Skeletal muscle cell (primary cell): Measurements from ENCODE around the gene NRL.

ENCODE experiments used
- DNase-seq: peaks from one replicate; pipeline ENCODE4 v3.0.0-alpha.2; 2010; ENCODE audit warnings: low read depth
- H3K4me3 ChIP-seq: 2 replicates; pipeline ENCODE4 v1.5.1; 2011; ENCODE audit warnings: low read depth, mild to moderate bottlenecking, control low read depth, low read length, moderate library complexity

The NRL gene

DNA sequence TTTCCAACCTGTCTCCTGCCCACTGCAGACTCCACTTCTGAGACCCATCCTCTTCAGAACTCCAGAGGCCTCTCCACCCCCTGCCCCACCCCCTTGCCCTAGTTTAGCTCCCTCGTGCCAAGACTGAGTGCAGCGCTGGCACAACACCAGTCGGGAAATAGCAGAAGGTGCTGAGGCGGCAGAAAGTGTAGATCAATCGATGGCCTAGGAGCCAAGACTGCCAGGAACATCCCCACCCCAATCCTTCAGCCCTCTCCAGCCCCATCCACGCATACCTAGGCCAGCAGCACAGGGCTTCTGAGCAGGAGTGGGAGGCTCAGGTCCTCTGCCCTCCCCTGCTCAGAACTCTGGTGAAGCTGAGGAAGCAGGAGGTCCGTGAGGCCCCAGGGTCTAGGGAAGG lies 42.3 kb downstream of the NRL start:
- no peak overlapping the region for H3K4me3 ChIP-seq
- no peak for DNase-seq

DNA sequence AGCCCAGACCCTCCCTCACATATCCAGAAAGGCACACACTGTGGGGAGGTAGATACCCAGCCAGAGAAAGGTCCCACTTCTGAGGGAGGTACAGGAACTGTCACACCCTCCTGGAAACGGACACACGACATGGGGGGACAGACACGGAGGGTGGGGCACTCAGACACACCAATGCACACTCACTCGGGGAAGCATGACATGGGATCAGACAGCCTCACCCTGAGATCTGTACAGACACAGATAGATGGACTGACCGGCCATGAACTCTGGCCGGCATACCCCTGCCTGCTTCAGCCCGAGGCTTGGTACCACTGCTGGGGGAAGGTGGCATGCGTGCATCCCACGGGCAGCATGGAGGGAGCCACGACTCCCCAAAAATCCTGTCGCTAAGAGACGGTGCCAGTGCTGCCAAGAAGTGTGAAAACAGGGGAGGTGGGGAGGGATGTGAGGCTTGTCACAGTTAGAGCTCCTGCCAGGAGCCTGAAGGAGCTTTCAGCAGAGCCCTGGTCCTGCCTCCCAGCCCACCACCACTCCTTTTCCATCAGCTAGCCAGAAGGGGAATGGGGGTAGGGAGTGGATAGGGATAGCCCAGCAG lies 42.8 kb downstream of the NRL start:
- DNase-seq = no peak
- H3K4me3 ChIP-seq = no peak overlapping the region

DNA sequence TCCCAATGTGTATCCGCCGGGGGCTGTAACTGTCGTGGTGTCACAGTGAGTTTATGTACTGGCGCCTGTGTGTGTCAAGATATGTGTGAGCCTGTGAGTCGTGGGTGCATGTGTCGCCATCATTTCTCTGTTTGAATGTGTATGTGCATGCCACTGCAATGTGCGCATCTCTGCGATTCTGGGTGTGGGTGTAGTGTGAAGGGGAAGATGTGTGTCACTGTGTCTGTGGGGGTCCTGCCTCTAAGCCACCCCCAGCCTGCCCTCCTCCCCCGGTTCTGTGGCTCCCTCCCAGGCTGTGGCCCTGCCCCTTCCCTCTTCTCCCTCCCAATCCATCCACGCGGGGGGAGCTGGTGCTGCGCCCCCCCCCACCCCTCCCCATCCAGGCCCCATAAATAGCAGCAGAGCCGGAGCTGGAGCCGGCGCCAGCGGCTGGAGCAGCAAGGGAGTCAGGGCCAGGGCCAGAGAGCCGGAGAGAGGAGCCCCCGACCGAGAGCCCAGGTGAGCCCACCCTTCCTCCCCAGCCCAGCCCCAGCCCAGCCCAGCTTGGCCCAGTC lies 43.5 kb downstream of the NRL start, which contains the start of gene CPNE6:
TSS of gene CPNE6 (plus strand) at position 419 of the 554 bp plus-strand sequence. CDS start 1,375 bp downstream, outside the sequence.
- no peak within 1 kb of the TSS for H3K4me3 ChIP-seq
- no peak for DNase-seq

DNA sequence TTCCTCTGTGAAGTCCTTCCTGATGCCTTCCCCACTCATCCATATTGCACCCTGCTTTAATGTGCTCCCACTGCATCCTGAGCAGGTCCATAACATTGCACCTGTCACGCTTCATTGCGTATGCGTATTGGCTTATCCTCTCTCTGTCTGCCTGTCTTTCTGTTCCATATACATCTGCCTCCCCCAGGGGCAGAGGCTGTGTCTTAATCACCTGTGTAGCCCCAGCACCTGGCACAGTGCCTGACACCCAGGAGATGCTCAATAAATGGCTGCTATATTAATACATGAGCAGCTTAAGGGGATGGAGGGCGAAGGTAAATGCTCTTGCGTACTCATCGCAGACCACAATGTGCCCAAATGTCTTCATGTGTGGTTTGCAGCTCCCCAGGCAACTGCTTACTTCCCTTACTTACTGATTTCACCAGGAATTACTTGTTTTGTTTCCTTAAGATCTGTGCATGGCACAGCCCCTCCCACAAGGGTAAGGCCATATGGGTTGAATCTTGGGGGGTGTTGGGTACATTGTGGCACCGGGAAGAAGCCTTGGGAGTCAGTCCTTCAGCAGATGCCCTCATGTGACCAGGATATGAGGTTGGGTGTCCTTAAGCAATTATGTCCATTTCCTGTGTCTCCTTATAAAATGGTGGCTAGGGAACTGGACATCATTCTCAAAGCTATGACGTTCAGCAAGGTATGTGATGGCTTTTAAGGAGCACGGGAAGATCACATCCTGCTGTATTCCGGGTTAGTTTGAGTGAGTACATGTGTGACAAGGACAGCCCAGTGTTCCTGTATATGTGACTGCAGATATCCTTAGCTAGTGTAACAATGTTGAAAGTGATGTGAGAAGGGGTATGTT lies 44.2 kb downstream of the NRL start:
- DNase-seq = no peak
- H3K4me3 ChIP-seq = no peak overlapping the region

DNA sequence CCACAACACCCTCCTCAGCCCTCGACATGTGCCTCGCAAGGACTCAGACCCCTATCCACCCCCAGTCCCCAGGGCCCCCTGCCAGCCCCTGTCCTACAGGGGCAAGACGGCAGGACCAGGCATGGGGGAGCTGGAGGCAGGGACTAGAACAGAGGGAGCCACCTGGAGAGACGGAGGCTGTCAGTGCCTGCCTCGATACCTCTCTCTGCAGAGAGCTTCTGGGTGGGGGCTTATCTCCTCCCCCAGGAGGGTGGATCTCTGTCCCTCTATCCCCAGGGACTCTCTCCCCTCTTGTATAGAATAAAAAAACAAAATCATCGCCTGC lies 45.4 kb downstream of the NRL start:
- no peak for DNase-seq
- H3K4me3 ChIP-seq = no peak overlapping the region

DNA sequence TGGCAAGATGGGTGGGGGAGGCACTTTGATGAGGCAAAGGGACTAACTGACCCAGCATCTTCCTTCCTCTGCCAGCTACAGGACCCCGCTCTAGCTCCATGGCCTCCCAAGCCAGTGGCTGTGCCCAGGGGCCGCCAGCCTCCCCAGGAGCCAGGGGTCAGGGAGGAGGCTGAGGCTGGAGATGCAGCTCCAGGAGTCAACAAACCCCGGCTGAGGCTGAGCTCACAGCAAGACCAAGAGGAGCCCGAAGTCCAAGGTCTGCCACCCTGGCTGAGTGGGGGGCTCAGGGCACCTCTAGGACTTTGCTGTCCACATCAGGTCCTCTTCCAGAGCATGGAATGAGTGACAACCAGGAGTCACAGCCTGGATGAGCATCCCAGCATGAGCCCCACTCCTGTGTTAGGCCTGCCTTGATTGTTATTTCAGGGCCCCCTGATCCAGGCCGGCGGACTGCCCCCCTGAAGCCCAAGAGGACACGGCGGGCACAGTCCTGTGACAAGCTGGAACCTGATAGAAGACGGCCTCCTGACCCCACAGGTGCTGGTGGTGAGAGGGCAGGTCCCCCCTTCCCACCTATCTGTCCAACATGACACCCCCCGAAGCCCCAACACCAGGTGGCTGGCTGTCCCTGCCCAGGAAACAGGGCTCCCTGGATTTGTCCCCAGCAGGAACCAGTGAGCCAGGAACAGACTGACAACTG lies 45.9 kb downstream of the NRL start:
- DNase-seq = no peak
- no peak overlapping the region for H3K4me3 ChIP-seq

DNA sequence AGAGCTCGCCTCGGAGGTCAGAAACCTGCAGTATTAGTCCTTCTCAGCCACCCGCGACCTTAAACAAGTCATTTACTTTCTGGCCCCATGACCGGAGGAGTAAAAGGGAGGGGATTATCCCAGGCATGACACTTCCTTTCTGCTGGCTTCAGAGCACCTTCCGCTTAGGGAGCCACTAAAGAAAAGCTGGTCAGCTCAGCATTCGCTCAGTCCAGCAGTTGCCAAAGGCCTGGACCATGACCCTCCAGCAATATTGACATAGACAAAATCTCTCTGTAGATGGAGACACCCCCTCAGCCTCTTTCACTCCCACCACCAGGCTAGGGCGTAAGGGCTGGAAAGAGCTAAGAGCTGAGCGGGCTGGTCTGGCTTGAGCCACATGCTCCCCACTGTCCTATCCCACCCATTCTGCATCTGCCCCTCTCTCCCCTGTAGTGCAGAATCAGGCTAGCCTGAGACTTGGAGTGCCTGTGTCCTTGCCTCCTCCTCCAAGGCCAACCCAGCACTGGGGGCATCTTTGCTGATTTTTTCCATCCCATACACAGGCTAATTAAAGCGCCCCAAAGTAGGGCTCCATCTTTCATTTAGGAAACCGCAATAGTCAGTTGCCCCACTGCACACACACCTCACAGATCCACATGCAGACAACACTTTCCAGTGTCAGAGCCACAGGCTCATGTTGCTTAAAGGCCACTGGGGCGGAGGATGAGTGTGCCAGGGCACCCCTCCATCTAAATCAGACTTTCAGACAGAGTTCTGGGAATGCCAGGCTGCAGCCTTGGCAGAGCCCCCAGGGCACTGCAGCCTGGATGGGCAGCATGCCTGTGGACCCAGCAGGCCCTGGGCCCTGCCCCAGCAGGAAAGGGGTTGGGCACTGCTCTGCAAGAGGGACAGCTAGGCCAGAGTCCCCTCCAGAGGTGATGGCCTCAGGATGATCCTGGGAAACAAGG lies 47.3 kb downstream of the NRL start:
- DNase-seq = no peak
- H3K4me3 ChIP-seq = no peak overlapping the region

DNA sequence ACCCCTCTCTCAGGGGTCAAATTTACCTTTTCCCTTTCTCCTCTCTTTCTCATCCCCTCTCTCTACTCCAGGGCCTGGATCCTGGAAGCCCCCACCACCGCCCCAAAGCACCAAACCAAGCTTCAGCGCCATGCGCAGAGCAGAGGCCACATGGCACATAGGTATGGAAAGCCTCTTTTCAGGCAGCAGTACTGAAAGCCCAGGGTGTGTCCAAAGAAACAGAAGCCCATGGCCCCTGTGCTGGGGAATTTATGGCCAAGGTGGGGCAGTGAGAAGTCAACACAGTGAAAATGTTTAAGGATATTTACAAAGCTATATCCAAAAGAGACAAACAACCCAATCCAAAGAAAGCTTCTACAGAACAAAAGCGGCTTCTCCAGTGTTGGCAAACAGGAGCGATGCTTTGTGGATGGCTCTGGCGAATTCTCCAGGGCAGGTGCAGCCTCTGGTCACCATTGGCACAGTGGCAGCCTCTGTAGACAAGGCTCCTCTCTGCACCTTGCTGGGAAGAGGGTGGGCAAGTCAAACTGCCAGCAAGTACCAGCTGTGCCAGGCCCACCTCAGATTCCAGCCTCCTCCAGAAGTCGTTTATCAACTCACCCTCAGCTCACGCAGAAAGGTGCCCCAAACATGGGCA lies 48.1 kb downstream of the NRL start:
- no peak overlapping the region for H3K4me3 ChIP-seq
- no peak for DNase-seq

DNA sequence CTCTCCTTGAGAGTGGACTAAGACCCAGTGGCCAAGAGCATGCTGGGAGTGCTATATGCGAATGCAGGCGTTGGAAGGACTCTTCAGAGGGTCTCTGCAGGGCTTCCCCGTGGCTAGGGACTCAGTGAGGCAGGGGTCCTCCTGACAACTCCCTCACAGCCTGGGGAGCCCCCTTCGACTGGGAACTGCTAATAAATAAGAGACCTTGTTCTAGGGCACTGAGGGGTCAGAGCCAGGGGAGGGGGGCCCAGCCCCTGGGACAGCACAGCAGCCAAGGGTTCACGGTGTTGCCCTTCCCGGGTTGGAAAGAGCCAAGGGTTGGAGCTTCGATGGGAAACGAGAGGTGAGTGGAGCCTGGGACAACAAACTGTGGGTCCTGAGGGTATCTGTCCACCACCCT lies 49.3 kb downstream of the NRL start:
- no peak overlapping the region for H3K4me3 ChIP-seq
- DNase-seq = no peak

DNA sequence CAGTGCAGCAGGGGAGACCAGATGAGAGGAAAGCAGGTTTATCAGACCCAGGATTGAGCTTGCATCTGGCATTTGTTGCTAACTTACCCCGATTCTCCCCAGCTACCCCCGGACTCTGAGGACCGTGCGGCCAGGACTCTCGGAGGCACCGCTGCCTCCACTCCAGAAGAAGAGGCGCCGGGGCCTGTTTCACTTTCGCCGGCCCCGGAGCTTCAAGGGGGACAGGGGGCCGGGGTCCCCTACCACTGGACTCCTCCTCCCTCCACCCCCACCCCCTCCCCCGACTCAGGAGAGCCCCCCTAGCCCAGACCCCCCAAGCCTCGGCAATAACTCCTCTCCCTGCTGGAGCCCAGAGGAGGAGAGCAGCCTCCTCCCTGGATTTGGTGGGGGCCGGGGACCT lies 49.9 kb downstream of the NRL start:
- no peak for DNase-seq
- no peak overlapping the region for H3K4me3 ChIP-seq

DNA sequence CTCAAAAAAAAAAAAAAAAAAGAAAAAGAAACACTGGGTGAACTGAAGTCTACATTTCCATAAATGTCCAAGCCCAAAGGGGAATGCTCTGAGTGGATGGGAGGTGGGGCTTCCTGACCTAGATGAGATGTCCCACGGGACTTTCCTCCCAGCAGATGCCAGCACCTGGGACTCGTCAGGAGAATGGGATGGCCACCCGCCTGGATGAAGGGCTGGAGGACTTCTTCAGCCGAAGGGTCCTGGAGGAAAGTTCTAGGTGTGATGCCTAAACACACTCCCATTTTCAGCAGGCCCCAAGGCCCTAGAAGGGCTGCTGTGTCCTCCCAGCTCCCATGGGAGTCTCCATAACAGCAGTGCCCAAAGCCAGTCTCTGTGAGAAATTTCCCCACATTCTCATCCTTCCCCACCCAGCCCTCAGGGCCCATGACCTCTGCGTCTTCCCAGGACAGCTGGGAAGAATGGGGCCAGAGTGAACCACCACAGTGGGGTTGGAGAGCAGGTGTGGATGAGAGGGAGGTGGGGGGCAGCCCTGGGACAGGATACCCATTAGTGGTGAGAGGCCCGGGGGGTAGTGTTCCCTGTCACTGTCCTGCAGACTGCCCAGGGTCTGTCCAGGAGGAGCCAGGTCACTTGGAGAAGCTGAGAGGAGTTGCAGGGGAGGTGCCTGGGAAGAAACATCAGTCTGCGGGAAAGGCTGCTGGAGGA lies 50.5 kb downstream of the NRL start:
- no peak overlapping the region for H3K4me3 ChIP-seq
- no peak for DNase-seq

DNA sequence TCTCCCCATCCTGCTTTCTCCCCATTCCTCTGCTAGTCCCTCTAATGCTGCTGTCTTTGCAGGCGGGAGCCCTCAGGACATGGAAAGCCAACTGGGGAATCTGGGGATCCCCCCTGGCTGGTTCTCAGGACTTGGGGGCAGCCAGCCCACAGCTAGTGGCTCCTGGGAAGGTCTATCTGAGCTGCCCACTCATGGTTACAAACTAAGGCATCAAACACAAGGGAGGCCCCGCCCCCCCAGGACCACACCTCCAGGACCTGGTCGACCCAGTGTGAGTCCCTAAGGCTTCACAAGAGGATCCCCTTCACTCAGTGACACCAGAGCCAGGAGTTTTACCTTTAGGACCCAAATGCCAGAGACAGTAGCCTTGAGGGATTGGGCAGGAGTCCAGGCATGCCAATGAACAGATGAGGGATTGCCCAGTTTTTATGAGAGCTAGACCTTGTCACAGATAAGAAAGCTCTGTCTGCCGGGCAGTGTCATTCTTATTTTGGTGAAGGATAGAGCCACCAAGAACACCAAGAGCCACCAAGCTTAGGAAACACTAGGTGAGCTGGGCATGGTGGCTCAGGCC lies 51.4 kb downstream of the NRL start:
- H3K4me3 ChIP-seq = no peak overlapping the region
- no peak for DNase-seq

DNA sequence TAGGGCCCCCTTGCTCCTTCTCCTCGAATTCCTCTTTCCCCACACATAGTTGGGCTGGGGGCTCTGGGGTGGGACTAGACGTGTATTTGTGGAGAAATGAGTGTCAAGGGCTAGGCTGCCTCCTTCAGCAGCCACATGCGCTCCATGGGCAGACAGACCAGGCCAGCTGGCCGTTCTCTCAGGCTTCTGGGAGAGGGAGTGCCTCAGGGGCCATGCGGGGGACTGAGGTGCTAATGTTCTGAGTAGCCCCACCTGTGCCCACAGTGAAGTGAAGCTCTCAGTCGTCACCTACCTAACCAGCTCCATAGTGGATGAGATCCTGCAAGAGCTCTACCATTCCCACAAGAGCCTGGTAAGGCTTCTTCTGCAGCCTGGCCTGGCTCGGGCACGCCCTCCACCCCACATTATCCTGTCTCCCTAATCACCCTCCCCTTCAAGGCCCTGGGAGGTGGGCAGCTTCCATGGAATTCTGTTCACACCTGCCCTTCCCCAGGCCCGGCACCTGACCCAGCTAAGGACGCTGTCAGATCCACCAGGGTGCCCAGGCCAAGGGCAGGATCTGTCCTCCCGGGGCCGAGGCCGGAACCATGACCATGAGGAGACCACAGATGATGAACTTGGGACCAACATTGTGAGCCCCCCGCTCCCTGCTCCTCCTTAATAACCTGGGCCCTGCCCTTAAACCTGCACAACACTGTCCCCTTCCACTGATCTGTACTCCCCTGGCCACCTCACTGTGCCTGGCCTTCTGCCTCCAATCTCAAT lies 52.4 kb downstream of the NRL start:
- no peak overlapping the region for H3K4me3 ChIP-seq
- DNase-seq = no peak

DNA sequence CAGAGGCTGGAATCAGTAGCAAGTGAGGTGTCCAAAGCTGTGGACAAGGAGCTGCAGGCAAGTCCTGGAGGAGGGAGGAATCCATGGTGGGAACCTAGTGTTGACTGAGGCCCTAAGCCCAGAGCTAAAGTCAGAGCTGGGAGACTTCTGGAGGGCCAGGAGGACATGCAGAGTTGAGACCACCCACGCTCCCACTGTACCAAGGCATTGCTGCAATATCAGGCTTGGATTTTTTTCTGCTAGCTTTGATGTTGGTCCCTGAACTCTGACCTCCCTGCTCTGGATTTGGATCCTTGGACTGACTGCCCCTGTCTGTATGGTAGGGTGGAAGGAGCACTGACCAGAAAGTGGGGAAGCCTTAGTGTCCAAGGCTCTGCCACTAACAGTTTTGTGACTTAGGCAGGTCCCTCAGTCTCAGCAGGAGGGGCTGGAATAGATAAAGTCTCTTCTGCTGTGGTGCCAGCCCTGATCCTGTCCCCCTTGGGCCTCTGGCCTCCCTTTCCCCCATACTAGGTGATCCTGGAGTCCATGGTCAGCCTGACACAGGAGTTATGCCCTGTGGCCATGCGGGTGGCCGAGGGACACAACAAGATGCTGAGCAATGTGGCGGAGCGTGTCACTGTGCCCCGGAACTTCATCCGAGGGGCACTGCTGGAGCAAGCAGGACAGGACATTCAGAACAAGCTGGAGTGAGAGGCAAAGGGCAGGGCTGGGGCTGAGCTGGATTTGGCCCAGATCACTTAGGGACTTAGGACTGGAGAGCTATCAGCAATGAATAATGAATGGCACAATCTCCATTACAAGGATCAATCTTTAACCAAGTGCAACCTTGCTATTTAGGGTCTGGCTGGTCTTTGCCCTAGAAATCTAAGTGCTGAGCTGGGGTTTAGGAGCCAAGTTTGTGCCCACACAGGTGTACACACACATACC lies 53.5 kb downstream of the NRL start:
- DNase-seq = no peak
- H3K4me3 ChIP-seq = no peak overlapping the region

DNA sequence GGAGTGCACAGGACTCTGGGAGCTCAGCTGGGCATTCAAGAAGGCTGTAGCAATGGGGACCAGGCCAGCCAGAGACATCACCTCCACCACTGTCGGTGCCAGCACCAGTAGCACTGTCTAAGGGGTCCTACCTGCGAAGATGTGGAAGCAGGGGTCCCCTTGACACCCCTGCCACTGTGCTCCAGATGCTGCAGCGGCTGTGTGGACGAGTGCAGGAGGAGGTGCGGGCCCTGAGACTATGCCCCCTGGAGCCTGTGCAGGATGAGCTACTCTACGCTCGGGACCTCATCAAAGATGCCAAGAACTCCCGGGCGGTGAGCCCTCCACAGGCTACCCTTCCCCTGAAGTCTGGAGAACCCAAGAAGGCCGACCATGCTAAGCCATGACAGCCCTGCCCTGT lies 54.3 kb downstream of the NRL start:
- no peak for DNase-seq
- no peak overlapping the region for H3K4me3 ChIP-seq

DNA sequence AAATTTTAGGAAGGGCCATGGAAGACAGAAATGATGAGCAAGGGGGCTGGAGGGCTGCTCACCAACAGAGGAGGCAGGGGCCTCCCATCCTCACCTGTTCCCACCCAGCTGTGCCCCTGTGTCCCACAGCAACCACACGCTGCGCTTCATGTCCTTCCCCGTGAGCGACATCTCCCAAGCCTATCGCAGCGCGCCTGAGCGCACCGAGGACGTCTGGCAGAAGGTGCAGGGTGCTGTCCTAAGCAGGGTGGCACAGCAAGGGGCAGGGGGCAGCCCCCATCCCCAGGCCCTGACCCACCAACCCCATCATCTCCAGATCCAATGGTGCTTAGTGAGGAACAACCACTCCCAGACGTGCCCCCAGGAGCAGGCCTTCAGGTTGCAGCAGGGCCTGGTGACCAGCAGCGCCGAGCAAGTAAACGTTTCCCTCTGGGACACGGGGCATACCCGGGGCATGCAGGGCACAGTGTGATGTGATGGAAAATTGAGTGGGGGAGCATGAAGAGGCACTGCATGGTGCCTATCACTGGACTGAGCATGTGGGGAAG lies 54.8 kb downstream of the NRL start:
- no peak for DNase-seq
- H3K4me3 ChIP-seq = no peak overlapping the region
